Fibroblast of lung (primary cell): ENCODE data around the gene SLC35B4. TPM values are rescaled to one million over a fixed set of nuclear protein-coding genes. Genes with fewer than 3 reads are reported as not detected.

Source experiments
- DNase-seq, 2 donors: peaks; one replicate each; pipeline versions ENCODE4 v3.0.0 to v3.0.0-alpha.2; 2010; ENCODE audit warnings: low read depth in 2 of 2
- H2AFZ ChIP-seq: 2 replicates; pipeline ENCODE4 v1.5.1; 2012; ENCODE audit warnings: low read length, control low read depth, inconsistent platforms
- H3K27ac ChIP-seq: 2 replicates; pipeline ENCODE4 v1.5.1; 2011; ENCODE audit warnings: low read length, control low read depth; ENCODE audit not compliant: insufficient read depth
- H3K27me3 ChIP-seq: 2 replicates; pipeline ENCODE4 v1.5.1; 2011; ENCODE audit warnings: mild to moderate bottlenecking, low read length; ENCODE audit not compliant: control insufficient read depth, insufficient read depth
- H3K36me3 ChIP-seq: 2 replicates; pipeline ENCODE4 v1.5.1; 2011; ENCODE audit warnings: low read length; ENCODE audit not compliant: control insufficient read depth, insufficient read depth
- H3K4me1 ChIP-seq: 2 replicates; pipeline ENCODE4 v1.5.1; 2011; ENCODE audit warnings: low read length; ENCODE audit not compliant: control insufficient read depth, insufficient read depth; ENCODE audit errors: extremely low read depth
- H3K4me2 ChIP-seq: 2 replicates; pipeline ENCODE4 v1.5.1; 2011; ENCODE audit warnings: low read length, control low read depth; ENCODE audit not compliant: insufficient read depth; ENCODE audit errors: extremely low read depth
- H3K4me3 ChIP-seq, 4 experiments: fragments of 200-600 bp in 1 of 4; sonication (generic) in 1 of 4; replicated peaks in 1 of 4; 2 replicates each; pipeline ENCODE4 v1.5.1; 2011 to 2016; ENCODE audit warnings: low read length in 4 of 4, low read depth in 3 of 4, mild to moderate bottlenecking in 3 of 4, control low read depth in 2 of 4, inconsistent platforms in 1 of 4, mixed read lengths in 1 of 4; ENCODE audit not compliant: insufficient read depth in 1 of 4; ENCODE audit errors: control extremely low read depth in 1 of 4
- H3K79me2 ChIP-seq: 2 replicates; pipeline ENCODE4 v1.5.1; 2012; ENCODE audit warnings: mild to moderate bottlenecking, low read length, inconsistent platforms; ENCODE audit not compliant: control insufficient read depth, insufficient read depth
- H3K9ac ChIP-seq: 2 replicates; pipeline ENCODE4 v1.5.1; 2011; ENCODE audit warnings: mild to moderate bottlenecking, low read length, control low read depth; ENCODE audit not compliant: insufficient read depth
- H3K9me3 ChIP-seq: 2 replicates; pipeline ENCODE4 v1.5.1; 2012; ENCODE audit warnings: low read depth, low read length; ENCODE audit not compliant: control insufficient read depth, insufficient read depth
- H4K20me1 ChIP-seq: 2 replicates; pipeline ENCODE4 v1.5.1; 2011; ENCODE audit warnings: low read length; ENCODE audit not compliant: control insufficient read depth, insufficient read depth; ENCODE audit errors: extremely low read depth
- CTCF ChIP-seq, 2 donors: IDR thresholded peaks in 1 of 2; conservative IDR thresholded peaks in 1 of 2; 1 replicate in 1 of 2; 2 replicates in 1 of 2; pipeline ENCODE4 v1.5.1; 2011 to 2012; ENCODE audit warnings: low read length in 2 of 2, control low read depth in 1 of 2, inconsistent platforms in 1 of 2, low read depth in 1 of 2, mild to moderate bottlenecking in 1 of 2
- EZH2 ChIP-seq: IDR thresholded peaks from 2 replicates; pipeline ENCODE4 v1.5.1; 2012; ENCODE audit warnings: low read length, control low read depth, mild to moderate bottlenecking; ENCODE audit errors: missing control alignments
- polyA plus RNA-seq, 2 donors: library from polyadenylated mRNA; depleted of rRNA in 1 of 2; stranded (reverse) in 1 of 2; unstranded in 1 of 2; fragments of >200 nt; gene quantifications; 2 replicates each; pipeline ENCODE4 v1.2.1, GENCODE V29; 2011 to 2012; ENCODE audit warnings: missing spikeins in 1 of 2
- total RNA-seq: library from RNA; depleted of rRNA; stranded (reverse); fragments of >200 nt; gene quantifications from 2 replicates; pipeline ENCODE4 v1.2.1, GENCODE V29; 2014

SLC35B4 gene
- total and polyA plus RNA-seq, 2 donors (not counting 1 experiment from before 2014, with no cell fraction given): 13.7 to 20.1 TPM

- DNase-seq: no peak
- H3K4me1 ChIP-seq: no peaks in the 10 kb centered on the region
- H3K9ac ChIP-seq: no peak overlapping the region
- no peaks in the 10 kb centered on the region for H4K20me1 ChIP-seq
- no peak overlapping the region for H3K4me2 ChIP-seq
- H3K27me3 ChIP-seq: no peaks in the 10 kb centered on the region
- no peaks in the 10 kb centered on the region for H3K36me3 ChIP-seq
- no peak overlapping the region for H3K4me3 ChIP-seq
- no peaks in the 10 kb centered on the region for H3K79me2 ChIP-seq
- no peak overlapping the region for H2AFZ ChIP-seq
- no peaks in the 10 kb centered on the region for H3K9me3 ChIP-seq
- no peak overlapping the region for H3K27ac ChIP-seq
- TF ChIP-seq CTCF (conservative IDR thresholded peaks at IDR 0.05 in 1 of 2, IDR thresholded peaks at IDR 0.05 in 1 of 2; ENCODE audit: low read depth in 1 of 2, low read length in 2 of 2): no peak
- TF ChIP-seq EZH2: no peak
Measured at GRCh38 chr7:134355004-134355525, 38.3 kb upstream of the SLC35B4 start.

GRCh38 chr7:134353411-134353810 is 36.7 kb upstream of the SLC35B4 start:
- H3K9ac ChIP-seq: no peak overlapping the region
- DNase-seq: no peak
- TF ChIP-seq EZH2 (no peak), CTCF (conservative IDR thresholded peaks at IDR 0.05 in 1 of 2, IDR thresholded peaks at IDR 0.05 in 1 of 2; ENCODE audit: low read depth in 1 of 2, low read length in 2 of 2) (no peak)
- no peaks in the 10 kb centered on the region for H3K27me3 ChIP-seq
- no peak overlapping the region for H3K4me3 ChIP-seq
- no peaks in the 10 kb centered on the region for H3K9me3 ChIP-seq
- no peak overlapping the region for H3K4me2 ChIP-seq
- no peak overlapping the region for H2AFZ ChIP-seq
- H4K20me1 ChIP-seq: no peaks in the 10 kb centered on the region
- no peak overlapping the region for H3K27ac ChIP-seq
- H3K4me1 ChIP-seq: no peaks in the 10 kb centered on the region
- H3K36me3 ChIP-seq: no peaks in the 10 kb centered on the region
- no peaks in the 10 kb centered on the region for H3K79me2 ChIP-seq

GRCh38 chr7:134351424-134351823 is 34.7 kb upstream of the SLC35B4 start:
- TF ChIP-seq EZH2 (no peak), CTCF (conservative IDR thresholded peaks at IDR 0.05 in 1 of 2, IDR thresholded peaks at IDR 0.05 in 1 of 2; ENCODE audit: low read depth in 1 of 2, low read length in 2 of 2) (no peak)
- H3K27ac ChIP-seq: no peak overlapping the region
- H3K79me2 ChIP-seq: no peaks in the 10 kb centered on the region
- no peak overlapping the region for H2AFZ ChIP-seq
- H3K9me3 ChIP-seq: no peaks in the 10 kb centered on the region
- no peak overlapping the region for H3K4me2 ChIP-seq
- no peak overlapping the region for H3K9ac ChIP-seq
- peaks cover 2% of the 10 kb centered on the region for H3K27me3 ChIP-seq
- DNase-seq: no peak
- no peaks in the 10 kb centered on the region for H3K36me3 ChIP-seq
- H4K20me1 ChIP-seq: no peaks in the 10 kb centered on the region
- H3K4me3 ChIP-seq: no peak overlapping the region
- H3K4me1 ChIP-seq: no peaks in the 10 kb centered on the region
